GM12878 (cell line): Measurements from ENCODE around the gene SIM2. TPM values are rescaled to one million over a fixed set of nuclear protein-coding genes. Genes with fewer than 3 reads are reported as not detected.

Experiments used
- ATAC-seq: fragments of 200-7000 bp; cut with Tn5 transposase; 3 replicates; pipeline ENCODE4 v1.9.1; 2020; ENCODE audit warnings: mild to moderate bottlenecking, moderate library complexity
- BruUV-seq: library from RNA; stranded (reverse); fragments of 400-500 nt; replicated peaks from 2 replicates; lab custom pipeline; 2021; lab: Mats Ljungman, UMichigan
- CTCF ChIA-PET: fragments of 300-600 bp; sonication (Branson Sonifier 250); formaldehyde crosslinking; extraction: SDS; loops from one replicate; lab custom pipeline; 2021; ENCODE audit warnings: inconsistent platforms; lab: Yijun Ruan, JAX
- POLR2A ChIA-PET: fragments of 350-600 bp; formaldehyde crosslinking; extraction: SDS; loops from one replicate; lab custom pipeline; 2021; ENCODE audit warnings: inconsistent platforms; lab: Charles Lee
- RAD21 ChIA-PET: fragments of 300-600 bp; sonication (Branson Sonifier 250); formaldehyde crosslinking; loops from one replicate; lab custom pipeline; 2023; ENCODE audit warnings: antibody characterized with exemption; ENCODE audit not compliant: unreplicated experiment; lab: Charles Lee
- SMC1A ChIA-PET: fragments of 300-600 bp; sonication (Branson Sonifier 250); formaldehyde crosslinking; loops from one replicate; lab custom pipeline; 2023; ENCODE audit not compliant: unreplicated experiment, uncharacterized antibody; lab: Charles Lee
- DNase-seq: peaks from one replicate; pipeline ENCODE4 v3.0.0-alpha.2; 2011; ENCODE audit warnings: low read depth, low spot score
- FAIRE-seq: peaks from 3 replicates; lab custom pipeline; 2011; peaks lifted over from hg19 to GRCh38; lab: Jason Lieb, UNC
- H2AFZ ChIP-seq: 2 replicates; pipeline ENCODE4 v1.6.0; 2011; ENCODE audit warnings: low read depth, low read length, control low read depth; ENCODE audit not compliant: control insufficient read depth
- H3K27ac ChIP-seq: 2 replicates; pipeline ENCODE4 v1.5.1; 2011; ENCODE audit warnings: control low read depth; ENCODE audit not compliant: control insufficient read depth, insufficient read depth
- H3K27me3 ChIP-seq, 2 experiments: replicated peaks in 1 of 2; 2 replicates each; pipeline versions ENCODE4 v1.6.0 to v1.6.1; 2011; ENCODE audit warnings: low read length in 1 of 2; ENCODE audit not compliant: control insufficient read depth in 2 of 2, insufficient read depth in 2 of 2
- H3K36me3 ChIP-seq, 2 experiments: 2 replicates each; pipeline ENCODE4 v1.5.1; 2011; ENCODE audit warnings: low read length in 1 of 2; ENCODE audit not compliant: control insufficient read depth in 2 of 2, insufficient read depth in 2 of 2
- H3K4me1 ChIP-seq: 2 replicates; pipeline ENCODE4 v1.6.1; 2011; ENCODE audit warnings: mild to moderate bottlenecking, low read length, moderate library complexity, mixed read lengths; ENCODE audit not compliant: control insufficient read depth, insufficient read depth
- H3K4me2 ChIP-seq: 2 replicates; pipeline ENCODE4 v1.6.0; 2011; ENCODE audit warnings: control low read depth; ENCODE audit not compliant: control insufficient read depth, insufficient read depth
- H3K4me3 ChIP-seq: fragments of 200-600 bp; sonication (generic); 2 replicates; pipeline ENCODE4 v1.5.1; 2016
- H3K79me2 ChIP-seq: 2 replicates; pipeline ENCODE4 v1.6.0; 2011; ENCODE audit warnings: low read length; ENCODE audit not compliant: control insufficient read depth, insufficient read depth
- H3K9ac ChIP-seq: 2 replicates; pipeline ENCODE4 v1.8.0; 2011; ENCODE audit warnings: low read length, control low read depth, mixed read lengths; ENCODE audit not compliant: control insufficient read depth, insufficient read depth
- H3K9me3 ChIP-seq: replicated peaks from 3 replicates; pipeline ENCODE4 v1.5.1; 2011; ENCODE audit warnings: mild to moderate bottlenecking, low read length; ENCODE audit not compliant: control insufficient read depth, insufficient read depth
- H4K20me1 ChIP-seq: 2 replicates; pipeline ENCODE4 v1.6.0; 2011; ENCODE audit not compliant: control insufficient read depth, insufficient read depth
- BHLHE40 ChIP-seq, 2 experiments: fragments of 450-650 bp in 1 of 2; IDR thresholded peaks; 2 replicates each; pipeline ENCODE4 v1.6.1; 2011 to 2017; ENCODE audit warnings: low read depth in 2 of 2, borderline replicate concordance in 1 of 2, improper control_type of control experiment in 1 of 2, low read length in 1 of 2, mild to moderate bottlenecking in 1 of 2
- CEBPZ ChIP-seq: fragments of 150-350 bp; IDR thresholded peaks from 2 replicates; pipeline ENCODE4 v1.6.1; 2016; ENCODE audit warnings: low read depth, low read length
- ESRRA ChIP-seq: IDR thresholded peaks from 2 replicates; pipeline ENCODE4 v1.6.1; 2012; ENCODE audit warnings: mild to moderate bottlenecking, low read length, improper control_type of control experiment
- ETV6 ChIP-seq, 2 experiments: fragments of 450-650 bp in 1 of 2; IDR thresholded peaks in 1 of 2; conservative IDR thresholded peaks in 1 of 2; 2 replicates each; pipeline ENCODE4 v1.6.1; 2014; ENCODE audit warnings: antibody characterized with exemption in 1 of 2, borderline replicate concordance in 1 of 2, low read depth in 1 of 2, mild to moderate bottlenecking in 1 of 2, moderate library complexity in 1 of 2
- RB1 ChIP-seq: fragments of 450-650 bp; formaldehyde crosslinking; IDR thresholded peaks from 2 replicates; pipeline ENCODE4 v1.6.1; 2017; ENCODE audit warnings: mild to moderate bottlenecking, borderline replicate concordance
- WGBS: methylation state at CpG from one replicate; pipeline ENCODE4 v1.1.6; 2016; ENCODE audit warnings: low lambda C conversion rate; ENCODE audit not compliant: insufficient replicate concordance, insufficient coverage; ENCODE audit errors: missing lambda C conversion rate; 5-methylcytosine and 5-hydroxymethylcytosine counted together
- in situ Hi-C: fragments of 300-500 bp; cut with MboI; formaldehyde crosslinking; loops from 9 replicates; pipeline ENCODE4 v1.14.3; 2018; ENCODE audit warnings: mixed read lengths
- intact Hi-C: fragments of 100-400 bp; cut with micrococcal nuclease; formaldehyde crosslinking; loops from one replicate; pipeline ENCODE4 v1.14.2; 2022; ENCODE audit not compliant: unreplicated experiment
- polyA plus RNA-seq, 11 experiments: library from polyadenylated mRNA; depleted of rRNA in 4 of 11; unstranded in 6 of 11; stranded (reverse) in 5 of 11; fragments of >200 nt; fragmentation: Nextera tagmentation in 4 of 11; fragmentation: Illumina TruSeq in 1 of 11; extraction: Ambion mirVana in 4 of 11; extraction: Trizol in 1 of 11; gene quantifications; 1 replicate in 1 of 11; 2 replicates in 10 of 11; pipeline versions ENCODE4 v1.2.1 to v1.2.3, GENCODE V29; 2011 to 2016; ENCODE audit warnings: inconsistent platforms in 2 of 11, missing spikeins in 2 of 11, low read depth in 1 of 11
- total RNA-seq, 4 experiments: library from RNA; depleted of rRNA in 3 of 4; stranded (reverse); fragments of >200 nt in 3 of 4; fragmentation: Illumina TruSeq in 1 of 4; extraction: Trizol in 1 of 4; gene quantifications; 2 replicates each; pipeline versions ENCODE4 v1.2.1 to v1.2.3, GENCODE V29; 2013 to 2021
- TF ChIP-seq, protein P1 (sequence below): IDR thresholded peaks from 2 replicates; pipeline ENCODE4 v1.6.1; 2012; ENCODE audit warnings: low read length, inconsistent platforms

SIM2 gene
- total and polyA plus RNA-seq, 10 of the 15 experiments (the other 5 are each of a cell fraction or from before 2014, with no cell fraction given) = 0.02 to 0.15 (median 0.05) TPM; not detected in 7

- RAD21 ChIA-PET = no interaction called here
- POLR2A ChIA-PET = no interaction called here
- Histone ChIP-seq H3K79me2 (no peaks in the 10 kb centered on the region), H4K20me1 (no peaks in the 10 kb centered on the region), H3K4me1 (no peaks in the 10 kb centered on the region), H3K9me3 (no peaks in the 10 kb centered on the region), H2AFZ (no peak overlapping the region), H3K4me2 (no peak overlapping the region), H3K27ac (no peak overlapping the region), H3K9ac (no peak overlapping the region), H3K4me3 (no peak overlapping the region), H3K36me3 (no peaks in the 10 kb centered on the region), H3K27me3 (peaks cover 26 to 40% of the 10 kb centered on the region in 2 experiments)
- TF ChIP-seq RB1 = no peak
- SMC1A ChIA-PET = interaction anchor here (0.6 kb wide), 1 partner anchor 330 kb away, joined by 3 read pairs; no protein-coding TSS in a partner anchor
- WGBS = 31% methylated on average over 32 of the region's 32 CpGs
- FAIRE-seq (no peak), ATAC-seq (no peak), DNase-seq (no peak)
- BruUV-seq = no TSS peak
- CTCF ChIA-PET = no interaction called here
- intact Hi-C loops = no loop called here
- in situ Hi-C loops = no loop called here
Observed at GRCh38 chr21:36706951-36707762, 8.2 kb downstream of the SIM2 start.

GRCh38 chr21:36707763-36708285 is 8.9 kb downstream of the SIM2 start:
- H4K20me1 ChIP-seq = no peaks in the 10 kb centered on the region
- H3K4me3 ChIP-seq = no peak overlapping the region
- no peak for DNase-seq
- H3K9me3 ChIP-seq = no peaks in the 10 kb centered on the region
- no peak overlapping the region for H3K27ac ChIP-seq
- ChIA-PET CTCF (no interaction called here), POLR2A (no interaction called here), RAD21 (no interaction called here), SMC1A (no interaction called here)
- BruUV-seq = no TSS peak
- H3K27me3 ChIP-seq = peaks cover 24 to 35% of the 10 kb centered on the region in 2 experiments
- no peak overlapping the region for H3K4me2 ChIP-seq
- no peak for FAIRE-seq
- H3K9ac ChIP-seq = no peak overlapping the region
- intact Hi-C loops = no loop called here
- in situ Hi-C loops = no loop called here
- no peaks in the 10 kb centered on the region for H3K36me3 ChIP-seq
- ATAC-seq = no peak
- H3K4me1 ChIP-seq = no peaks in the 10 kb centered on the region
- no peaks in the 10 kb centered on the region for H3K79me2 ChIP-seq
- WGBS = 55% methylated on average over 41 of the region's 53 CpGs
- H2AFZ ChIP-seq = no peak overlapping the region
- TF ChIP-seq, protein P1, sequence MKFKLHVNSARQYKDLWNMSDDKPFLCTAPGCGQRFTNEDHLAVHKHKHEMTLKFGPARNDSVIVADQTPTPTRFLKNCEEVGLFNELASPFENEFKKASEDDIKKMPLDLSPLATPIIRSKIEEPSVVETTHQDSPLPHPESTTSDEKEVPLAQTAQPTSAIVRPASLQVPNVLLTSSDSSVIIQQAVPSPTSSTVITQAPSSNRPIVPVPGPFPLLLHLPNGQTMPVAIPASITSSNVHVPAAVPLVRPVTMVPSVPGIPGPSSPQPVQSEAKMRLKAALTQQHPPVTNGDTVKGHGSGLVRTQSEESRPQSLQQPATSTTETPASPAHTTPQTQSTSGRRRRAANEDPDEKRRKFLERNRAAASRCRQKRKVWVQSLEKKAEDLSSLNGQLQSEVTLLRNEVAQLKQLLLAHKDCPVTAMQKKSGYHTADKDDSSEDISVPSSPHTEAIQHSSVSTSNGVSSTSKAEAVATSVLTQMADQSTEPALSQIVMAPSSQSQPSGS = no peak
- no peak for TF ChIP-seq ETV6 (conservative IDR thresholded peaks at IDR 0.05 in 1 of 2, IDR thresholded peaks at IDR 0.05 in 1 of 2; ENCODE audit: borderline replicate concordance in 1 of 2, low read depth in 1 of 2)
- TF ChIP-seq CEBPZ = no peak
- no peak for TF ChIP-seq ESRRA
- TF ChIP-seq BHLHE40 (IDR thresholded peaks at IDR 0.05; ENCODE audit: borderline replicate concordance in 1 of 2, low read depth in 2 of 2, low read length in 1 of 2) = no peak
